ENCODE results near the gene BRCA1. TPM values are rescaled to one million over a fixed set of nuclear protein-coding genes. Genes with fewer than 3 reads are reported as not detected.
A peak's percentile ranks its signal among the peaks of the same experiment; 100 is the strongest.
"Not testable (repeated sequence)": the region's sequence is repeated elsewhere in the genome, so short reads cannot be mapped to it uniquely, and the experiment has no call there.

The BRCA1 gene
- polyA plus RNA-seq, 3 donors, result 0.87 to 2.6 (median 1.9) TPM

DNA sequence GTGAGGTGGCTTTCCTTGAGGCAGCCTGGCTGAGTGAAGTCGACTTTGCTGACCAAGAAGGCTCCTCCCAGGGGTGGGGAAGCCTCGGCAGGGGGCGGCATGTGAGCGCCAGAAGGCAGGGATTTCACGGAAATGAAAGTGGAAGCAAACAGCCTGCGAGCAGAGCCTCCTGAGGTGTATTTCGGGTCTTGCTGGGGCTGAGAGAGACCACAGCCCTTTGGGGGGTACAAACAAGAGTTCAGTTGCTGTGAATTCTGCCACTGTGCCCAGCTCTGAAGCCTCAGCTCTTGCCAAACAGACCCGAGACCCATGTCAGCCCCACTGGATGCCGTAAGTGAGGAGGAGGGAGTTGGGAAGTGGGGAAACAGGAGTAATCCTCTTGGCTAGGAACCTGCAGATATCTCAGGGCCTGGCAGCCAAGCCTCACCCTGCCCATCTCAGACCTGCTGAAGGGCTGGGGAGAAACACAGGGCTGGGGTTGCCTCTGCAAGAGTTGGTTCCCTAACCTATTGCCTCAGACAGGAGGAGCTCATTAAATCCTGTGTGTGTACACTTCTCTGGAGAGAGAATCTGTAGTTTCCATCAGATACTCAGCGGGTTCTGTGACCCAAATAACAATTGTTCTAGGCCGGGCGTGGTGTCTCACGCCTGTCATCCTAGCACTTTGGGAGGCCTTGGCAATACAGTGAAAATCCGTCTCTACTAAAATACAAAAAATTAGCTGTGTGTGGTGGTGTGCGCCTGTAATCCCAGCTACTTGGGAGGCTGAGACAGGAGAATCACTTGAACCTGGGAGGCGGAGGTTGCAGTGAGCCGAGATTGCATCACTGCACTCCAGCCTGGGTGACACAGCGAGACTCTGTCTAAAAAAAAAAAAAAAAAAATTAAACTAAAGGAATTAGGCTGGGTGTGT lies 118.3 kb downstream of the BRCA1 start, which contains the start of gene IFI35:
Gene IFI35, plus strand, starts transcription at position 146 of the 913 bp plus-strand sequence. Its CDS starts 164 bp downstream, at position 310.
- Mint-ChIP-seq H3K4me3 (peak within 1 kb of the TSS; percentile 99), H3K36me3 (peaks cover 32 to 48% of the 10 kb centered on the region in 2 donors), H3K4me1 (peaks cover 33% of the 10 kb centered on the region), H3K27ac (peak within 1 kb of the TSS; percentile 97 to 99 (median 98)), H3K9me3 (no peaks in the 10 kb centered on the region), H3K27me3 (ENCODE audit: low read depth in 3 of 3) (no peaks in the 10 kb centered on the region)
- peaks cover 42% of the 10 kb centered on the region for H3K79me2 ChIP-seq (ENCODE audit: insufficient read depth, low read length)
- peak within 1 kb of the TSS; percentile 82 for H3K4me2 ChIP-seq (replicated peaks; ENCODE audit: extremely low read depth, low read length, poor library complexity, severe bottlenecking)
- H3K36me3 ChIP-seq (replicated peaks in 1 of 2; ENCODE audit: control insufficient read depth in 1 of 2, insufficient read depth in 2 of 2, low read length in 2 of 2), result peaks cover 21 to 36% of the 10 kb centered on the region in 2 donors
- H4K20me1 ChIP-seq (ENCODE audit: insufficient read depth, low read length), result peaks cover 28% of the 10 kb centered on the region
- H3K27ac ChIP-seq (ENCODE audit: low read depth in 1 of 2, low read length in 2 of 2), result peak within 1 kb of the TSS; percentile 75 to 99
- peaks cover 18 to 24% of the 10 kb centered on the region in 2 donors for H3K4me1 ChIP-seq (ENCODE audit: control insufficient read depth in 1 of 2, insufficient read depth in 2 of 2, low read length in 2 of 2)
- H3K9me3 ChIP-seq (replicated peaks in 1 of 2; ENCODE audit: control insufficient read depth in 1 of 2, insufficient read depth in 1 of 2, low read length in 2 of 2), result no peaks in the 10 kb centered on the region
- peak within 1 kb of the TSS; percentile 99 for H2AFZ ChIP-seq (ENCODE audit: insufficient read depth, low read depth, low read length, poor library complexity, severe bottlenecking)
- no peaks in the 10 kb centered on the region for H3K27me3 ChIP-seq (ENCODE audit: control insufficient read depth in 2 of 2, insufficient read depth in 2 of 2, low read length in 2 of 2)
- DNase-seq, result peak; percentile 75 to 80 (median 76)
- 2% methylated on average over 6 of the region's 18 CpGs for WGBS (ENCODE audit: insufficient coverage)
- intact Hi-C loops (cut with micrococcal nuclease), result no loop called here
- TF ChIP-seq, protein P1, sequence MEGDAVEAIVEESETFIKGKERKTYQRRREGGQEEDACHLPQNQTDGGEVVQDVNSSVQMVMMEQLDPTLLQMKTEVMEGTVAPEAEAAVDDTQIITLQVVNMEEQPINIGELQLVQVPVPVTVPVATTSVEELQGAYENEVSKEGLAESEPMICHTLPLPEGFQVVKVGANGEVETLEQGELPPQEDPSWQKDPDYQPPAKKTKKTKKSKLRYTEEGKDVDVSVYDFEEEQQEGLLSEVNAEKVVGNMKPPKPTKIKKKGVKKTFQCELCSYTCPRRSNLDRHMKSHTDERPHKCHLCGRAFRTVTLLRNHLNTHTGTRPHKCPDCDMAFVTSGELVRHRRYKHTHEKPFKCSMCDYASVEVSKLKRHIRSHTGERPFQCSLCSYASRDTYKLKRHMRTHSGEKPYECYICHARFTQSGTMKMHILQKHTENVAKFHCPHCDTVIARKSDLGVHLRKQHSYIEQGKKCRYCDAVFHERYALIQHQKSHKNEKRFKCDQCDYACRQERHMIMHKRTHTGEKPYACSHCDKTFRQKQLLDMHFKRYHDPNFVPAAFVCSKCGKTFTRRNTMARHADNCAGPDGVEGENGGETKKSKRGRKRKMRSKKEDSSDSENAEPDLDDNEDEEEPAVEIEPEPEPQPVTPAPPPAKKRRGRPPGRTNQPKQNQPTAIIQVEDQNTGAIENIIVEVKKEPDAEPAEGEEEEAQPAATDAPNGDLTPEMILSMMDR (IDR thresholded peaks at IDR 0.05), result peak; percentile 35
- H3K9ac ChIP-seq (ENCODE audit: insufficient read depth, low read length, poor library complexity, severe bottlenecking), result peak within 1 kb of the TSS; percentile 91
- H3K4me3 ChIP-seq (replicated peaks in 1 of 3; ENCODE audit: low read depth in 2 of 3, low read length in 3 of 3), result peak within 1 kb of the TSS; percentile 62 to 100 (median 91)

DNA sequence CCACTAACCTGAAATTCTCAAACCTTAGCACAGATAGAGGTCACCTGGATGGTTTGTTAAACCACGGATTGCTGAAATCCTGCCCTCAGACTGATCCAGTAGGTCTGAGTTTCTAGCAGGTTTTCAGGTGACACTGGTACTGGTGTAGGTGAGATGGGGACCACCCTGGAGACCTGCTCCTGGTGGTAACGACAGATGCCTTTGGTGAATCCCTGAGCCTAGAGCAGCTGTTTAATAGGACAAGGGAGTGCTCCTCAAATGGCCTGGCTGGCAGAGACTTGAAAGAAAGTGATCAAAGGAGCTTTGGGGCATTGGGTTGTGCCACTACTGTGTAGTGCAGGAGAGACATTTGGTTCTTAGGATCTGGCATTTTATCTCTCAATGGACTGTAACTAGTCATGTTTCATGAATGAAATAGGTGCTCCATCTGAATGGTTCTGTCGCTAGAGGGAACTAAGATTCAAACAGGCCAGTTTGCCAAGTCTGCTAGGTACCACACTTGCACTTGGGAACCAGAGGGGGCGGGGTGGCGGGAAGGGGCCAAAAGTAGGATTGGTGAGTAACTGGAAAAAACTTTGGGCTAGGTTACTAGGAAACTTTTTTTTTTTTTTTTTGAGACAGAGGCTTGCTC lies 121.5 kb downstream of the BRCA1 start:
- Mint-ChIP-seq H3K27ac (peak overlapping the region in 4 of 7 donors; percentile 30 to 74 (median 68)), H3K9me3 (no peaks in the 10 kb centered on the region), H3K27me3 (ENCODE audit: low read depth in 3 of 3) (peaks cover 0 to 3% (median 0%) of the 10 kb centered on the region in 3 donors), H3K4me1 (peaks cover 54% of the 10 kb centered on the region), H3K36me3 (peaks cover 38 to 57% of the 10 kb centered on the region in 2 donors), H3K4me3 (no peak overlapping the region)
- 86% methylated on average over 4 of the region's 5 CpGs for WGBS (ENCODE audit: insufficient coverage)
- H3K27me3 ChIP-seq (ENCODE audit: control insufficient read depth in 2 of 2, insufficient read depth in 2 of 2, low read length in 2 of 2), result no peaks in the 10 kb centered on the region
- no peak for DNase-seq
- H3K9ac ChIP-seq (ENCODE audit: insufficient read depth, low read length, poor library complexity, severe bottlenecking), result no peak overlapping the region
- no peaks in the 10 kb centered on the region for H3K9me3 ChIP-seq (replicated peaks in 1 of 2; ENCODE audit: control insufficient read depth in 1 of 2, insufficient read depth in 1 of 2, low read length in 2 of 2)
- peaks cover 55% of the 10 kb centered on the region for H3K79me2 ChIP-seq (ENCODE audit: insufficient read depth, low read length)
- no peak overlapping the region for H3K4me3 ChIP-seq (replicated peaks in 1 of 3; ENCODE audit: low read depth in 2 of 3, low read length in 3 of 3)
- H3K4me2 ChIP-seq (replicated peaks; ENCODE audit: extremely low read depth, low read length, poor library complexity, severe bottlenecking), result no peak overlapping the region
- H4K20me1 ChIP-seq (ENCODE audit: insufficient read depth, low read length), result peaks cover 42% of the 10 kb centered on the region
- H2AFZ ChIP-seq (ENCODE audit: insufficient read depth, low read depth, low read length, poor library complexity, severe bottlenecking), result no peak overlapping the region
- intact Hi-C loops (cut with micrococcal nuclease), result no loop called here
- TF ChIP-seq, protein P1 (IDR thresholded peaks at IDR 0.05), result no peak
- H3K27ac ChIP-seq (ENCODE audit: low read depth in 1 of 2, low read length in 2 of 2), result peak overlapping the region in 1 of 2 donors; percentile 17
- H3K4me1 ChIP-seq (ENCODE audit: control insufficient read depth in 1 of 2, insufficient read depth in 2 of 2, low read length in 2 of 2), result peaks cover 50 to 56% of the 10 kb centered on the region in 2 donors
- peaks cover 33 to 48% of the 10 kb centered on the region in 2 donors for H3K36me3 ChIP-seq (replicated peaks in 1 of 2; ENCODE audit: control insufficient read depth in 1 of 2, insufficient read depth in 2 of 2, low read length in 2 of 2)

- H3K9me3 ChIP-seq (replicated peaks in 1 of 2; ENCODE audit: control insufficient read depth in 1 of 2, insufficient read depth in 1 of 2, low read length in 2 of 2); H3K9me3 Mint-ChIP-seq; DNase-seq; H3K27me3 Mint-ChIP-seq (ENCODE audit: low read depth in 3 of 3); H3K27me3 ChIP-seq (ENCODE audit: control insufficient read depth in 2 of 2, insufficient read depth in 2 of 2, low read length in 2 of 2); intact Hi-C loops (cut with micrococcal nuclease); H3K4me2 ChIP-seq (replicated peaks; ENCODE audit: extremely low read depth, low read length, poor library complexity, severe bottlenecking); H2AFZ ChIP-seq (ENCODE audit: insufficient read depth, low read depth, low read length, poor library complexity, severe bottlenecking); H3K4me3 ChIP-seq (replicated peaks in 1 of 3; ENCODE audit: low read depth in 2 of 3, low read length in 3 of 3): not testable (repeated sequence)
- Histone ChIP-seq H3K79me2 (ENCODE audit: insufficient read depth, low read length) (peaks cover 38% of the 10 kb centered on the region), H3K9ac (ENCODE audit: insufficient read depth, low read length, poor library complexity, severe bottlenecking) (peak overlapping the region; percentile 29), H4K20me1 (ENCODE audit: insufficient read depth, low read length) (peaks cover 43% of the 10 kb centered on the region), H3K27ac (ENCODE audit: low read depth in 1 of 2, low read length in 2 of 2) (peak overlapping the region; percentile 75 to 99), H3K4me1 (ENCODE audit: control insufficient read depth in 1 of 2, insufficient read depth in 2 of 2, low read length in 2 of 2) (peaks cover 47 to 50% of the 10 kb centered on the region in 2 donors), H3K36me3 (replicated peaks in 1 of 2; ENCODE audit: control insufficient read depth in 1 of 2, insufficient read depth in 2 of 2, low read length in 2 of 2) (peaks cover 33 to 48% of the 10 kb centered on the region in 2 donors)
- Mint-ChIP-seq H3K27ac (peak overlapping the region; percentile 83 to 97 (median 93)), H3K36me3 (peaks cover 38 to 57% of the 10 kb centered on the region in 2 donors), H3K4me3 (peak overlapping the region; percentile 11 to 43), H3K4me1 (peaks cover 45% of the 10 kb centered on the region)
- WGBS (ENCODE audit: insufficient coverage), result 90% methylated on average over 13 of the region's 13 CpGs
These were observed 124.3 kb downstream of the BRCA1 start for GRCh38 chr17:43000894-43001293.
